ENCODE results near the gene WBP1. TPM values are rescaled to one million over a fixed set of nuclear protein-coding genes. Genes with fewer than 3 reads are reported as not detected.

The WBP1 gene
- total RNA-seq, 4 donors from 2014 or later = 40.7 to 121 (median 47.0) TPM

DNA sequence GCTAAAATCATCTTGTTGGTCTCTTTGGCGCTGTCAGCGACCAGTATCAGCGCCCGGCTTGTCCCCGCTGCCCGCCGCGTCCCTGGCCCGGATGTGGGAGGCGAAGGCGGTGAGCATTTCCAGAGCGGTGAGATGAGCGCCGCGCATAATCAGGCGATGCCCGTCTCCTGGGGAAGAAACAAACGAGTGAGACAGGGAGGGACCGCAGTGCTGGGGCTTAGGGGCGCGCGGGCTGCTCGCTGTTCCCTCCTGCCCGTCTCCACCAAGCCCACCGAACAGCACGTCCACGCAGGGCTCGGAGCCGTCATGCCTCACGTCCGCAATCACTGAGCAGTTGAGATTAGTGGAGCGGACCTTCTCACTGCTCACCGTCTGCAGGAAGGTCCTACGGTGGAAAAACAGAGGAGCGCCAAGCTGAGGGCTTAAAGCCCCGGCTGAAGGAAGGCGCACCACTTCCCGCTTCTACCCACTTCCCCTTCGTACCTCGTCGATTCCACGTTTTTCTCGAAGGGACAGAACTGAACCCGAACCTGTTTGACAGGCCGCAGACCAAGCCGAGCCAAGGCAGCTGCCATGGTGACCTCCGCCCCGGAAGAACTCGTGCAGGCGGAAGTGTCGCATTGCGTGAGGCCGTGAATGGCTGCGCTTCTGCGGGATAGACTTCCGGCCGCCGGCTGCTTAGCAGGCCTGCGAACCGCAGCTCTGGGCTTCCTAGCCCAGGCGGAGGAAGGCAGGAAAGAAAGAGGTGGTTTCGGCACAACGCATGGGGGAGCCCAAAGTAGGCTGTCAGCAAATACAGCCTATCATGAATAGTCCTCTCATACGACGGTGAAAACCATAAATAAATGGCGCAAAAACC lies 14.1 kb downstream of the WBP1 start, which contains the start of gene MRPL53:
MRPL53 (minus strand) TSS at position 595 of the 859 bp plus-strand sequence; CDS start at position 575, 20 bp downstream.
- H3K27me3 ChIP-seq = no peaks in the 10 kb centered on the region
- WGBS = 1% methylated on average over 43 of the region's 66 CpGs
- peaks cover 17% of the 10 kb centered on the region for H3K36me3 ChIP-seq
- H3K27ac ChIP-seq = peak within 1 kb of the TSS; percentile 88
- peaks cover 20% of the 10 kb centered on the region for H3K4me1 ChIP-seq
- DNase-seq (ENCODE audit: low spot score in 2 of 2) = peak; percentile 97 to 98
- no peaks in the 10 kb centered on the region for H3K9me3 ChIP-seq
- TF ChIP-seq, protein P1, sequence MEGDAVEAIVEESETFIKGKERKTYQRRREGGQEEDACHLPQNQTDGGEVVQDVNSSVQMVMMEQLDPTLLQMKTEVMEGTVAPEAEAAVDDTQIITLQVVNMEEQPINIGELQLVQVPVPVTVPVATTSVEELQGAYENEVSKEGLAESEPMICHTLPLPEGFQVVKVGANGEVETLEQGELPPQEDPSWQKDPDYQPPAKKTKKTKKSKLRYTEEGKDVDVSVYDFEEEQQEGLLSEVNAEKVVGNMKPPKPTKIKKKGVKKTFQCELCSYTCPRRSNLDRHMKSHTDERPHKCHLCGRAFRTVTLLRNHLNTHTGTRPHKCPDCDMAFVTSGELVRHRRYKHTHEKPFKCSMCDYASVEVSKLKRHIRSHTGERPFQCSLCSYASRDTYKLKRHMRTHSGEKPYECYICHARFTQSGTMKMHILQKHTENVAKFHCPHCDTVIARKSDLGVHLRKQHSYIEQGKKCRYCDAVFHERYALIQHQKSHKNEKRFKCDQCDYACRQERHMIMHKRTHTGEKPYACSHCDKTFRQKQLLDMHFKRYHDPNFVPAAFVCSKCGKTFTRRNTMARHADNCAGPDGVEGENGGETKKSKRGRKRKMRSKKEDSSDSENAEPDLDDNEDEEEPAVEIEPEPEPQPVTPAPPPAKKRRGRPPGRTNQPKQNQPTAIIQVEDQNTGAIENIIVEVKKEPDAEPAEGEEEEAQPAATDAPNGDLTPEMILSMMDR (IDR thresholded peaks at IDR 0.05) = no peak
- TF ChIP-seq POLR2AphosphoS5 (IDR thresholded peaks at IDR 0.05) = peak; percentile 84 to 99 (median 95)
- no peak for TF ChIP-seq EP300 (IDR thresholded peaks at IDR 0.05)
- peak in 1 of 2 donors; percentile 73 for TF ChIP-seq POLR2A (IDR thresholded peaks at IDR 0.05)
- peak within 1 kb of the TSS; percentile 65 for H3K4me3 ChIP-seq

GRCh38 chr2:74472945-74473258 lies 14.7 kb downstream of the WBP1 start:
- peak overlapping the region; percentile 65 for H3K4me3 ChIP-seq
- no peak for TF ChIP-seq EP300 (IDR thresholded peaks at IDR 0.05)
- WGBS = 11% methylated on average over 7 of the region's 7 CpGs
- no peaks in the 10 kb centered on the region for H3K9me3 ChIP-seq
- peak overlapping the region; percentile 88 for H3K27ac ChIP-seq
- H3K27me3 ChIP-seq = no peaks in the 10 kb centered on the region
- H3K4me1 ChIP-seq = peaks cover 20% of the 10 kb centered on the region
- H3K36me3 ChIP-seq = peaks cover 17% of the 10 kb centered on the region
- DNase-seq (ENCODE audit: low spot score in 2 of 2) = no peak

DNA sequence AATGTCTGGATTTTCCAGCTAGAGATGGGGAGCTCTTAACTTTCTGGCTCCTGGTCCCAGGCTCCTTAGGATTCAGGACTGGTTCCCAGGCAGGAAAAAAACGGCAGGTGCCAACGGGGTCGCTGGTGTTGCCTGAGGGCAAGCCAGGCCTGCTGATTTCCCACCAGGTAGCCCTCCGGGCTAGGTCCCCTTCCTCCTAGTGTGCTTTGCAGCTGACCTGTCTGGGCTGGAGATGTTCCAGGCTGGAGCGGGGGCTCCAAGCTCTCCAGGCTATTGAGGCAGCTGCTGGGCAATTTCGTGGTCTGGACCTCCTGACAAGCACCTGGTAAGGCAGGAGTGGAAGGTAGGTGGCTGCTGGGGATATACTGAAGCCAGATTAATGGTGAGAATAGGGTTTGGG lies 16.2 kb downstream of the WBP1 start:
- WGBS = 71% methylated on average over 1 of the region's 6 CpGs
- no peak overlapping the region for H3K27ac ChIP-seq
- no peak for DNase-seq (ENCODE audit: low spot score in 2 of 2)

DNA sequence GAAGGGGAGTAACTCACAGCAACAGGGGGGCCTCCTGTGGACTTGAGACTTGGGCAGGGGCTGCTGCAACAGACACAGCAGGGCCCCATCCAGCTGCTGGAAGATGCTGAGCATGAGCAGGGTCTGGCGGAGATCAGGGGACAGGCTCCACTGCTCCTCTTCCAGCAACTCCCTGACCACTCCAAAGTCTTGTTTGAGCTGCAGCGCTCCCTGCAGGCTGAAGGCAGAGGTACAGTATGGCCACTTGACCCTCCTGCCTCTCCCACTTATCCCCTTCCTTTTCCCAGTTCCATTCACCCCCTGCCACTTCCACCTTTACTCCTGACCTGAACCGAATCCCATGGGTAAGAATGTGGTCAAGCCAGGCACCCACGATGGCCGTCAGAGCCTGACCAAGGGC lies 16.7 kb downstream of the WBP1 start:
- H3K4me1 ChIP-seq = peaks cover 20% of the 10 kb centered on the region
- peaks cover 17% of the 10 kb centered on the region for H3K36me3 ChIP-seq
- TF ChIP-seq EP300 (IDR thresholded peaks at IDR 0.05) (no peak), POLR2A (IDR thresholded peaks at IDR 0.05) (no peak), POLR2AphosphoS5 (IDR thresholded peaks at IDR 0.05) (no peak)
- TF ChIP-seq, protein P1 (IDR thresholded peaks at IDR 0.05) = no peak
- H3K27me3 ChIP-seq = no peaks in the 10 kb centered on the region
- no peak for DNase-seq (ENCODE audit: low spot score in 2 of 2)
- H3K9me3 ChIP-seq = no peaks in the 10 kb centered on the region
- H3K27ac ChIP-seq = no peak overlapping the region
- H3K4me3 ChIP-seq = no peak overlapping the region
- WGBS = 95% methylated on average over 5 of the region's 5 CpGs

More for the DNA sequence above, 16.2 kb downstream of the WBP1 start:
- no peak overlapping the region for H3K4me3 ChIP-seq
- no peaks in the 10 kb centered on the region for H3K9me3 ChIP-seq
- peaks cover 17% of the 10 kb centered on the region for H3K36me3 ChIP-seq
- TF ChIP-seq POLR2AphosphoS5 (IDR thresholded peaks at IDR 0.05) (no peak), EP300 (IDR thresholded peaks at IDR 0.05) (no peak), POLR2A (IDR thresholded peaks at IDR 0.05) (no peak)
- TF ChIP-seq, protein P1 (IDR thresholded peaks at IDR 0.05) = no peak
- peaks cover 20% of the 10 kb centered on the region for H3K4me1 ChIP-seq
- H3K27me3 ChIP-seq = no peaks in the 10 kb centered on the region

DNA sequence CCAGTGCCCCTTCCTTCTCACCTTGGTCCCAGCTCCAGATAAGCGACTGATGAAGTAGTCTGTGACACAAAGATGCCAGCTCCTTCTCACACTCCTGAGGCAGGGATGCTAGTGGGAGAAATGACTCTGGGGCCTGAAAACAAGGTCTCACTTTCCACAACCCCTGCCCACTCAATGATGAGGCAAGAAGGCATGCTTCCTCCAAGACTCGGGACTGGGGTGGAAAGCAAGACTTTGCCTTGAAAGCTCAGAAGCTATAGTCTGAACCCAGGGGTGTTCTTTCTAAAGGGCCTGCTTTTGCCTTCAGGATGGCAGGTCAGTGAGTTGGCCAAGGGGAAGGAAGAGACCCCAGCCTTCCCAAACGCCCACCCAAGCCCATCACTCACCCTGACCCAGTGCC lies 23.2 kb downstream of the WBP1 start:
- Histone ChIP-seq H3K4me1 (peaks cover 31% of the 10 kb centered on the region), H3K4me3 (peak overlapping the region; percentile 79), H3K27ac (no peak overlapping the region), H3K27me3 (no peaks in the 10 kb centered on the region), H3K36me3 (peaks cover 3% of the 10 kb centered on the region), H3K9me3 (no peaks in the 10 kb centered on the region)
- DNase-seq (ENCODE audit: low spot score in 2 of 2) = no peak
- 50% methylated on average over 3 of the region's 3 CpGs for WGBS
- TF ChIP-seq, protein P1 (IDR thresholded peaks at IDR 0.05) = no peak
- TF ChIP-seq EP300 (IDR thresholded peaks at IDR 0.05) (no peak), POLR2AphosphoS5 (IDR thresholded peaks at IDR 0.05) (no peak), POLR2A (IDR thresholded peaks at IDR 0.05) (no peak)

Data from suprapubic skin (tissue), 4 donors.